Endometrium (tissue), 2 donors: ENCODE measurements around the gene SLC25A33.

Source experiments
- FAIRE-seq: peaks from 2 replicates; lab custom pipeline; 2012; peaks lifted over from hg19 to GRCh38; lab: Jason Lieb, UNC
- donor health status: control.
- donor health status: control.

Gene SLC25A33

DNA sequence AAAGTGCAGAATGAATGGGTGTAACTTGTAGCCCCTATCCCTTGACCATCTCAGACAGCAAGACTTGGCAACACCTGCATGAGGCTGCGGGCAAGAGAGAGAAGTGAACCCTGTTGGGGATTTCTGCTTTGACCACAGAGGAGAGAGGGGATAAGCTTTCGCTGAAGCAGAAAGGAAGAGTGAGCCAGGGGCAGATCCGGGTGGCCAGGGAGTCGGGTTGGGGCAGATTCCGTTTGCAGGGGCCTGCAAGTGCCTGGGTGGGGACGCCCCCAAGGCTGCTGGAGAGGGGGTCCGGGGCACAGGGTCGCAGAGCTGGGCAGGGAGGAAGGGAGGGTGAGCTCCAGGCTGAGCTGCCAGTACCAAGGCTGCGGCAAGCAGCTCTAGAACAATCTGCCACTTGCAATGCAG lies 86.9 kb downstream of the SLC25A33 start:
- no peak for FAIRE-seq

DNA sequence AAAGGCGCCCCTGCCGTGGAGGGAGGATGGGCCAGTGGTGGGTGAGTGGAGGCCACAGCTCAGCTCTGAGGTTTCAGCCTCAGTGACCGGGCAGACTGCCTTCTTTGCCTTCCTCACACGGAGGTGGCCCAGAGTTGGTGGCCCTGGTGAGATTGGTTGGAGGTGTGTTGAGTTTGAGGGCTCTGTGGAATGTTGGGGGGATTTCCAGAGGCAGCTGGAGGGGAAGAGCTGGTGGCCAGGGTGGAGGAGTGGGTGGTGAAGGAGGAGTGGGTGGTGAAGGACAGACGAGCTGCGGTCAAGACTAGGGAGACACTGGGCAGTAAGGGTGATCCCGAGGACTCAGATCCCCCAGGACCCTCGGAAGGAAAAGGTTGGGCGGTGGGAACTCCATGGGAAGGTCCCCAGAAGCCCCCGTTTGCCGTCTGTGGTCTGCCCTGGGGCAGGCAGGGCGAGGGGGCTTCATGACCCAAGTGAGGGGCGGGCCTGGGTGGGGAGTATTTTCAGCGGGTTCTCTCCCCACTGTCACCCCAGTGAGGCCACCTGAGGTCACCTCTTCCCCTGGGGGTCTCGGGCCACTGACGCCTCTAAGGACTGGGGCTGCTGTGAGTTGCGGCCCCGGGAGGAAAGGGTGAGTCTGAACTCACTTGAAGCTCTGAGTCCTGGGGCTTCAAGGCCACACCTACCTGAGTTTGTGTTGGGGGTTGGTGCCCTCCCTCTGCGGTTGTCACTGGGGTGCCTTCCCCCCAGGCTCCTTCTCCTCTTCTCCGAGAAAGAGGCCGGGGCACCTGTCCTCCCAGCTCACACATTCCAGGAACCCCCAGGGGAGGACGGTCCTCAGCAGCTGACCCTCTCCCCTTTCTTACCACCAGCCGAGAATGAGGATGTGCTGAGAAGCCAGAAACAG lies 89.5 kb downstream of the SLC25A33 start:
- no peak for FAIRE-seq

DNA sequence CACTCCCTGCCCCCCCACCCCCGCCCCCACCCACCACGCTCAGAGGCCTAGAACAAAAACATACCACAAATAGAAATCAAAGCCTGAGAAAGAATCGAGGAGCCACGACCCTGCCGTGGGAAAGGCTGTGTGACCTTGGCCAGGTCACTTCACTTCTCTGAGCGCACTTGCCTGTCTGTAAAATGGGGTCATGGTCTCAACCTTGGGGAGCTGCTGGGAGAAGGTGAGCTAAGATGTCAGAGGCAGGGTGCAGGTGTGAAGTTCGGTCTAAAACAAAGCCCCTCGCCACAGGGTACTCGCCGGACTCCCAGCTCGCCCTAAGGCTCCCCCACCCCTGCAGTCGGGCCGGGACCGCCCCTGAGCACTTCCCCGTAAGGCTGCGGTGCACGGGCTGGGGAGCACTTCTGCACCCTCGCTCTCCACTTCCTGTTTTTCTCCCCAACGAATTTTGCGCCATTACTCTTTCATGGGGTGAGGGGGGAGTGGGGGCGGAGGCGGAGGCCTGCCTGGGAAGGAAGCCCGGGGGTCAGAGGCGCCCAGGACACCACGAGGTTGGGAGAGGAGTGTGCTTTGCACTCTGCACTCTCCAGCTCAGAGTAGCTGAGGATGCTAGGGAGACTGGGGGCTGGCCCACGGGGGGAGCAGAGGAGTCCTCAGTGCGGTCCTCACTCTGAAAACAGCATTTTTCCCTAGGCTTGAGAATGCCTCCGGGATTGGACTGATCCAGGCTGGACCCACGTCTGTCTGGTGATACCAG lies 90.4 kb downstream of the SLC25A33 start:
- no peak for FAIRE-seq

DNA sequence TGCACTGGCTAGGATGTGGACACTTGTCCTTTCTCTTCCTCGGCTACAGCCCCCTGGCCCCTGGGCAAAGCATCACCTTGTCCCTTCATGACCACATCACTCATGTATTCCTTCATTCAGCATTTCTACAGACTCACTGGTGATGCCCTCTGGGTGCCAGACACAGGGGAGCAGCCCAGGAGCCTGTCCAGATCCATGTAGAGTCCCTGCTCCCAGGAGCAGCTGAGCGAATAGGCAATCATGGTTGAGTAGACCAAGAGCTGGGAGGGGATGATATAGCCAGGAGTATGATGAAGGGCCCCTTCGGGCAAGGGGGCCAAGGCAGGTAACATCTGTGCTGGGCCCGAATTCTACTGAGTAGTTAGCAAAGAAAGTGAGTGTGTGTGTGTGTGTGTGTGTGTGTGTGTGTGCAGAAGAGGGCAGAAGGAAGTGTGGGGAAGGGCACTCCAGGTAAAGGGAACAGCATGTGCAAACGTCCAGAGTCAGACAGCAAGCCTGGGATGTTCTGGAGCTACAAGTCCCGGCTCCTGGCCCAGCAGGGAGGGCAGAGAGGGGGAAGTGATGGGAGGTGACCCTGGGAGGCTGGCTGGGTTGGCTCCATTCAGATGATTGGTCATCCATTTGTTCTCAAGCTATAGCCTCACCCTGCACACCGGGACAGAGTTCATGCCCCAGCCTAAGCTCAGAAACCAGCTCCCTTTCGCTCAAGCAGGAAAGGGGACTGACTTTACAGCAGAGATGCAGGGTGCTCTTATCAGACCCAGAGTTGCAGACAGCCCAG lies 91.3 kb downstream of the SLC25A33 start:
- FAIRE-seq = no peak

DNA sequence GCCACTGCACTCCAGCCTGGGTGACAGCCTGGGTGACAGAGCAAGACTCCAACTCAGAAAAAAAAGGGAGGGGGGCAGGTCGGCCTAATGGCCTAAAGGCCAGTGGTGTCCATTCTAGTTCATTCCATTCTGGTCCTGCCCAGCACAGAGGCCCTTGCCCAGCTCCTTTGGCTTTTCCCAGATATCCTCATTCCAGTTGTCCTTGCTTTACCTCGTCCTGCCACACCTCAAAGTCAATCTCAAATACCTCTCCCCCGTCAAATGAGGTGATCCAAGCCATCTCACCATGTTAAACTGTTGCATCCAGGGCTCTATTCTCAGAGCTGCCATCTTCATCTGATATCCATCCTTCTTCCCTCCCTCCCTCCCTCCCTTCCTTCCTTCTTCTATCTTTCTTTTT lies 92.3 kb downstream of the SLC25A33 start:
- FAIRE-seq = no peak

DNA sequence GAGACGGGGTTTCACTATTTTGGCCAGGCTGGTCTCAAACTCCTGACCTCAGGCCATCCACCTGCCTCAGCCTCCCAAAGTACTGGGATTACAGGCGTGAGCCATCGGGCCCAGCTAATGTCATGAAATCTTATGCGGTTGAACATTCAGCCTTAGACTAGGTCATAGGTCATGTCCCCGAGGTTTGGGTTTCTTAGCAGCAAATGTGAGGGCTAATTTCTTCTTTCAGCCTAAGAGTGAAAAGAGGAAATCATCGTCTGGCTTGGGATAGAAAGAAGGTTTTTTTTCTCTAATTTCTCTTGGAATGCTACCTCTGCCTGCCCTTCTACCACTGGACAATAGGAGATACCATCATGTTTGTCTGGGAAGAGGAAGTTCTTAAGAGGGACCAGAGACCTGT lies 94.2 kb downstream of the SLC25A33 start:
- FAIRE-seq = no peak

DNA sequence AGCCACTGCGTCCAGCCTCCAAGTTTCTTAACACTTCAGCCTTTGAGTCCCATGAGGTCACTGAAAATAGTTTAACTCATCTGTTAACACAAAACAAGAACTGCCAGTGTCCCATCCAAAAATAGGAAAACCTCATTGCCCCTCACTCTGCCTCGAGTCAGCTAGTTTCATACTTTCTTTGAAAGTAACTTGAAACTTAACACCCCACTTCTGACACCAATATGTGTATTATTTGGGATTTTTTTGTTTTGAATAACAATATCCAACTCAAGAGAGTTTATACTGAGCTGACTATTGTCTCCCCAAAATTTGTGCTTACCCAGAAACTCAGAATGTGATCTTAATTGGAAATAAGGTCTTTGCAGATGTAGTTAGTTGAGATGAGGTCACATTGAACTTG lies 95.3 kb downstream of the SLC25A33 start:
- FAIRE-seq = no peak
